22Rv1 (cell line): ENCODE results near the gene AGO3.

Experiments used
- CTCF ChIP-seq: fragments of 450-650 bp; IDR thresholded peaks from 2 replicates; pipeline ENCODE4 v1.5.1; 2017; ENCODE audit warnings: mild to moderate bottlenecking
- ZFX ChIP-seq: fragments of 450-650 bp; IDR thresholded peaks from 2 replicates; pipeline ENCODE4 v1.6.1; 2017; ENCODE audit warnings: antibody characterized with exemption, borderline replicate concordance

DNA sequence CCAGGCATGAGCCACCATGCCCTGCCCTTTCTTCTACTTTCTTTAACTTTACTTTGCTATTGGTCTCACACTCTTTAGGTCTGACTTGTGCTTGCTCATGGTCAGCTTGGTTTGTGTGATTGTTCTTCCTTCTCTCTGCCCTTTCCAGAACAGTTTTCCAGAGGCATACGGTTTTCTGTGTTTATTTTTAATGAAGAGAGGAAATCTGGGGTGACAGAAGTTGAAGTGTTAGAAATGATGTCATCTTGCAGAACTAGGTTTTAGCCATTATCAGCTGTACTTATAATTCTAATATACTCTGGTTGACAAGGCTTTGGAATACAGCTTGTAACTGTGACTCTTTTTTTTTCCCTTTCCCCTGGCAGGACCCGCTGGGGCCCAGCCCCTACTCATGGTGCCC is 14.4 kb downstream of the AGO3 start:
- no peak for TF ChIP-seq CTCF
- TF ChIP-seq ZFX: no peak
